GDM1 (cell line): ENCODE results near the gene GRAMD4.

Experiments used
- DNase-seq: peaks from one replicate; lab custom pipeline; 2025; lab: John Stamatoyannopoulos, UW

GRAMD4 gene

GRCh38 chr22:46725096-46725495 lies 104.9 kb downstream of the GRAMD4 start:
- no peak for DNase-seq

GRCh38 chr22:46726066-46726985 lies 106.1 kb downstream of the GRAMD4 start:
- DNase-seq = no peak

- DNase-seq = no peak
Measured at GRCh38 chr22:46726986-46727317, 106.8 kb downstream of the GRAMD4 start.

GRCh38 chr22:46727813-46728364 lies 107.7 kb downstream of the GRAMD4 start:
- no peak for DNase-seq

GRCh38 chr22:46728470-46728869 lies 108.3 kb downstream of the GRAMD4 start:
- DNase-seq = no peak
